HG02610 (cell line): Measurements from ENCODE around the gene RHD.
A peak's percentile ranks its signal among the peaks of the same experiment; 100 is the strongest.
"Not testable (repeated sequence)": the region's sequence is repeated elsewhere in the genome, so short reads cannot be mapped to it uniquely, and the experiment has no call there.

Source experiments
- ATAC-seq: cut with Tn5 transposase; IDR thresholded peaks from one replicate; pipeline ENCODE4 v1.9.1; 2021; ENCODE audit warnings: mild to moderate bottlenecking, moderate library complexity; ENCODE audit not compliant: unreplicated experiment

Gene RHD

DNA sequence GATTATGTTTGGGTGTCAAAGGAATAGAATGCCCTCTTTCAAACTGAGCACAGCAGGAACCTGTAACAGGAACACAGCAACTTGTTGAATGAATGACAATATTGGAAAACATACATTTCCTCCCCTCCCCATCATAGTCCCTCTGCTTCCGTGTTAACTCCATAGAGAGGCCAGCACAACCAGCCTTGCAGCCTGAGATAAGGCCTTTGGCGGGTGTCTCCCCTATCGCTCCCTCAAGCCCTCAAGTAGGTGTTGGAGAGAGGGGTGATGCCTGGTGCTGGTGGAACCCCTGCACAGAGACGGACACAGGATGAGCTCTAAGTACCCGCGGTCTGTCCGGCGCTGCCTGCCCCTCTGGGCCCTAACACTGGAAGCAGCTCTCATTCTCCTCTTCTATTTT, at the start of gene RHD:
Gene RHD (plus strand): TSS at position 272 of the 400 bp plus-strand sequence. CDS start 39 bp downstream, at position 311.
- not testable (repeated sequence) for ATAC-seq

DNA sequence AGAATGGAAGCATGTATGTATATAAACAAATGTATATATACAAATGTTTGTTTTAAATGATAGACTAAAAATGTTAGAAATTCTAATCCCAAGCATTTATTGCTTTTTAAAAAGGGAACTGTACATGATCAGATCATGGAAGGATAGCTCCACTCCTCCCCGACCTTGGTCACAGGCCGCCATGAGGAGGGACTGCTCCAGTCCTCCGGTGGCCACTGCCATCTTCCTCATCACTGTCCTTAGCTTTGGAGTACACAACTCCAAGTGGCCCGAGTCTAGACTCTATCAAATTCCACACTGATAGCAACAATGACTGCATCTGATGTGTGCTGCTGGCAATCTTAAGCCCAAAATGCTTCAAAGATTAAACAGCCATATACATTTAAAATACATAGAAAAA, 49.7 kb upstream of the RHD start:
- ATAC-seq, result no peak

GRCh38 chr1:25223471-25223870, 48.8 kb upstream of the RHD start:
- no peak for ATAC-seq

DNA sequence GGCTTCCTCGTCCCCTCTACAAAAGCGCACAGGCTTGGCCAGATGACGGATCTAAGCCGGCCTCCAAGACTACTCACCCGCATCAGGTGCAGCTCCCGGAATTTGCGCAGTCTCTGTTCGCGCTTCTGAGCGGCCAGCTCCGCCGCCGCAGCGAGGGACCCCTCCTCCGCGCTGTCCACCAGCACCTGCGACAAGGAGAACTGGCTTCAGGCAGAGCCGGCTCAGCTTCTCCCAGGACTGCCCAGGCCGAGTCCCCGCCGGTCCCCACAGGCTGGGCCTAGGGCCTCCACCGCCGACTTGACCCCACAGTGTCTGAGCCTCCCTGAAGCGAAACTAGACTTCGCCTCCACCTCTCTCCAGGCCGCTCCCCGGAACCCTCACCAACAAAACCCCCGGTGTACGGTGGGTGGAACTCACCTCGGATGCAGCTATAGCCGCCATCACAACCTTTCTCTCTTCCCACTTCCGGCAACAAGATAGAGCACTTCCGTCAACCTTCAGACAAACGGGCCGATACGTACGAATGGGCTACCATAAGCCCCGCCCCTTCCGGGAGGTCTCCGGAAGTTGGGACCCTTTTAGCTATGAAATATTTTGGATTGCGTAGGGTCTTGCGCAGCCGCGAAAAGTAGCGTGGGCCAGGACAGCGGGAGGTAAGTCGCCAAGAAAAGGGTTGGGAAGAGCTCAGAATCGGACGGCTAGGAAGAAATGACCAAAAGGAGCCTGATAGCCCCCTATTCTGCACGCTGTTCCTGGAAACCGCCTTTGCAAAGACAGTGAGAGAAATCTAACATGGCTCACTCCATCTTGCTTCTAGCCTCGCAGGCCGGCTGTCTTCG, 40.1 kb upstream of the RHD start, which contains the start of gene SYF2:
Gene SYF2 (minus strand): TSS at position 476 of the 839 bp plus-strand sequence. CDS start 35 bp downstream, at position 441.
- ATAC-seq, result peak; percentile 78

DNA sequence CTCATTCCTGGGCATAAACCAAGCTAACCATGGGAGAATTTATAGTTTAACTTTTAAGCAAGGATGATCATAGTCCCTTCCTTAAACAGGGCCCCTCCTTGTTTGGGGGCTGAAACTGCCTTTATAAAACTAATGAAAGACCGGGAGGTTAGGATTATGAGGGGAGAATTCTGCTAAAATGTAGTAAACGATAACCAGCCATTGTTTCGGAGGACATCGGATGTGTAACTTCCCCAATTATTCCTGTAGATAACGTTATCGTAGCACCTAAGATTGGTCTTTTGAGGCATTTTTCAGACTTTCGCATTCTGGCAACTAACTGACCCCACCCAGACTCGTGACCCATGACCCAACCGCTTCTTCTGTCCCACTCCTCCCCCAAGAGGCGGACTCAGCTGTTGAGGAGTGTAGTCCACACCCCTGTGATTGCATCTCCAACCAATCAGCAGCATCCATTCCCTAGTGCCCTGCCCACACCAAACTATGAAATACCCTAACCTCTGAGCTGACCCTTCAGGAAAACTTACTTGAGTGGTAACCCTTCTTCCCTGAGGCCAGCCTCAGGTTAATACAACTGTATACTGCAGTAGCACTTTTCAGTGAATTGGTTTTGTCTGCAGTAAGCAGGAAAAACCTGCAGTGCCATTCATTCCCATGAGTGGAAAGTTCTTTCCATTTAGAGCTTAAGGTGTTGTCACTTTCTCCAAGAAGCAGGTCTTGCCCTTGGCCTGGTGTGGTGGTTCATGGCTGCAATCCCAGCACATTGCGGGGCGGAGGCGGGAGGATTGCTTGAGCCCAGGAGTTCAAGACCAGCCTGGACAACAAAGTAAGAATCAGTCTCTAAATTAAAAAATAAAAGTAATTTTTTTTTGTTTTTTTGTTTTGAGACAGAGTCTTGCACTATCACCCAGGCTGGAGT, 39.2 kb upstream of the RHD start:
- peak; percentile 57 for ATAC-seq

- ATAC-seq, result not testable (repeated sequence)
These were observed 36.9 kb upstream of the RHD start for GRCh38 chr1:25235411-25235810.

DNA sequence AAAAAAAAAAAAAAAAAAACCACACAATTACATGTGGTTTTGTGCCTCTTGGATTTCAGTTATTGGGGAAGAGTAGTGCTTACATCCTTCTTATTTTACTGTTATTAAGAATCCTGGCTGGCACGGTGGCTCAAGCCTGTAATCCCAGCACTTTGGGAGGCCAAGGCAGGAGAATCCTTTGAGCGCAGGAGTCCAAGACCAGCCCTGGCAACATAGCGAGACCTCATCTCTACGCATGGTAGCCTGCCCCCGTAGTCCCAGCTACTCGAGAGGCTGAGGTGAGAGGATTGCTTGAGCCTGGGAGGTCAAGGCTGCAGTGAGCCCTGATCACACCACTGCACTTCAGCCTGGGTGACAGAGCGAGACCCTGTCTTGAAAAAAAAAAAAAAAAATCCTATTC, 36.0 kb upstream of the RHD start:
- ATAC-seq, result not testable (repeated sequence)

GRCh38 chr1:25238046-25238445, 34.3 kb upstream of the RHD start:
- ATAC-seq, result no peak

DNA sequence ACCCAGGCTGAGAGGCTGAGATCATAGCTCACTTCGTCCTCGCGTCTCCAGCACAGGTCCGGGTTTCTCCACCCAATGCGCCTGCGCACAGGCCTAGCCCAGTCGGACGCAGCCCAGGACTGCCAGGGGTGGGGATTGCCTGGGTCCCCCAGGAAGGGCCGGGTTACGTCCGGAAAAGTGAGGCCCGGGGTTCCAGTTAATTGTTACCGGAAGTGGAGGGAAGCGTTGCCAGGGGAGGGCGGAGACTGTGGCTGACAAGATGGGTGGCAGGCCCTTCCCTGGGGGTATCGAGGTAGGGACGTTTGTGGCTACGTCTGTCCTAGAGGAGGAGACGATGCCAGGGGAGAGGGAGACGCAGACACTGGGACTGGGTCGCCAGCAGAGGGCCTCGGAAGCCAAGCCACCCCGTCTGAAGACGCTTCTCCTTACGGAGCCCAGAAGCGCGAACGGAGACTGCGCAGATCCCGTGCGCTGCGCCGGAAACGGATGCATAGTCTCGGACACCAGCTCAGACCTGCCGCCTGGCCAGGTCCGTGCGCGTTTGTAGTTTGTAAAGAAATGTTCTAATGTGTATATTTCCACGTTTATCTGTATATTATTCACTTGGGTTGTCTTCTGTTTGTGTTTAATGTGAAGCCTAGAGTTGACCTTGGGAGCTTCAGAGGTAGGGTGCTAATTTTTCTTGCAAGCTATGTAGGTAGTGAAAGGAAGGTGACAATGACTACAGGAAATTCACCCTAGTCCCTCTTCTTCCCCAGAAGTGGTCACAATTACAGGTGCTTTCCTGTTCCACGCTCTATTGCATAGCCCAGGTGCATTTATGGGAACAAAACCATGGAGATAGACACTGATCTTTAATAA, 32.4 kb upstream of the RHD start:
- peak; percentile 73 for ATAC-seq

- ATAC-seq, result no peak
These were observed 28.4 kb upstream of the RHD start for GRCh38 chr1:25243907-25244306.

- no peak for ATAC-seq
These were observed 26.9 kb upstream of the RHD start for GRCh38 chr1:25245393-25245792.

- no peak for ATAC-seq
These were observed 26.3 kb upstream of the RHD start for GRCh38 chr1:25245809-25246599.

DNA sequence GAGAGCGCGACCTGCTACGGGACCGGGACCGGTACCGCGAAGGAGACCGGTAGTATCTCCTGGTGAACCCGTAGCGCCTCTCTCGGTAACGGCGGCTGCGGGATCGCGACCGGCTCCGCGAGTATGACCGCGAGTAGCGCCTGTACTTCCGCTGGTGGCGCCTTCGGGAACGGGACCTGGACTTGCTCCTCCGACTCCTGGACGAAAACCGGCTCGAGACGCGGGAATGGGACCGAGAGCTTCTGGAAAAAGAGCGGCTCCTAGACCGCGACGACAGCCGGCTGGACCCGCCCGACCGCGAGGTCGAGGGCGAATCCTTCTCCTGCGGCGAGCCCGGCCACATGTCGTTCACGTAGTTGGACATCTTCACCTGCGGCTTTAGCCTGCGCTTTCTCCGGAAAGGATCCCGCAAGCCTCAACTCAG, 25.7 kb upstream of the RHD start:
- peak; percentile 6 for ATAC-seq

- ATAC-seq, result peak; percentile 72
These were observed 25.1 kb upstream of the RHD start, which contains the start of gene RSRP1 for GRCh38 chr1:25247024-25247828. Gene RSRP1, minus strand, starts transcription at chr1:25247454. Its CDS starts 491 bp downstream, at chr1:25246963.

GRCh38 chr1:25247829-25248754, 24.2 kb upstream of the RHD start:
- ATAC-seq, result peak; percentile 35

- ATAC-seq, result no peak
These were observed 18.4 kb upstream of the RHD start for GRCh38 chr1:25253911-25254310.

- ATAC-seq, result no peak
These were observed 16.4 kb upstream of the RHD start for GRCh38 chr1:25255706-25256577.
